Breast epithelium (tissue), 3 donors: ENCODE results near the gene CLASP1.
A peak's percentile ranks its signal among the peaks of the same experiment; 100 is the strongest.

Source experiments
- POLR2A ChIP-seq: fragments of 450-650 bp; IDR thresholded peaks from one replicate; pipeline ENCODE4 v1.6.1; 2016; ENCODE audit warnings: antibody characterized with exemption, mild to moderate bottlenecking, moderate library complexity
- POLR2AphosphoS5 ChIP-seq, 3 donors: sonication (generic); formaldehyde crosslinking; IDR thresholded peaks; one replicate each; pipeline ENCODE4 v1.6.1; 2017; ENCODE audit warnings: antibody characterized with exemption in 3 of 3
- TF ChIP-seq, protein P1 (sequence below), 3 donors: fragments of 450-650 bp; IDR thresholded peaks; one replicate each; pipeline ENCODE4 v1.5.1; 2016 to 2017; ENCODE audit warnings: antibody characterized with exemption in 3 of 3, mild to moderate bottlenecking in 3 of 3, moderate library complexity in 3 of 3

DNA sequence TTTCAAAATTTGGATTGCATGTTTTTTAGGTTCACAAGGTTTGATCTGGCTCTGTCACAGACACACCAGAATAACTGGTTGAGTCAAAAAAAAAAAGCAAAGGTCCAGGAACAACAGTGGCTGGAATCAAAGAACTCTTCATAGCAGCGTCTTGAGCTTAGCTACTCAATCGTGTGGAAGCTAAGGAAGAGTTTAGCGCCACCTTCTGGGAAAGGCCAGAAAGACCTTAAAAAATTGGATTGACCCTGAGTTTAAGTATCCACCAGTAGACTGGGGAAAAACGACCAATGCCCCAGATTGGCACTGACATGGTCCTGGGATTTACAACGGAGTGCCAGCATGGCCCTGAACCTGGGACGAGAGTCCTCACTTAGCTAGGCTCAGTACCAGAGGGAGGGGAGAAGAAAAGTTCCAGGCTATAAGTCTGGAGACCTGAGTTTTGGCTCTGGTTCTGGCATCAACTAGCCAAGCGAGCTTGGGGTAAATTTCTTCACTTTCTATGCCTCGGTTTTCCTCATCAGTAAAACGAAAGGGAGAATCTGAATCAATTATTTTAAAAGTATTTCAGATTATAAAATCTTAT is 293.1 kb downstream of the CLASP1 start:
- TF ChIP-seq, protein P1, sequence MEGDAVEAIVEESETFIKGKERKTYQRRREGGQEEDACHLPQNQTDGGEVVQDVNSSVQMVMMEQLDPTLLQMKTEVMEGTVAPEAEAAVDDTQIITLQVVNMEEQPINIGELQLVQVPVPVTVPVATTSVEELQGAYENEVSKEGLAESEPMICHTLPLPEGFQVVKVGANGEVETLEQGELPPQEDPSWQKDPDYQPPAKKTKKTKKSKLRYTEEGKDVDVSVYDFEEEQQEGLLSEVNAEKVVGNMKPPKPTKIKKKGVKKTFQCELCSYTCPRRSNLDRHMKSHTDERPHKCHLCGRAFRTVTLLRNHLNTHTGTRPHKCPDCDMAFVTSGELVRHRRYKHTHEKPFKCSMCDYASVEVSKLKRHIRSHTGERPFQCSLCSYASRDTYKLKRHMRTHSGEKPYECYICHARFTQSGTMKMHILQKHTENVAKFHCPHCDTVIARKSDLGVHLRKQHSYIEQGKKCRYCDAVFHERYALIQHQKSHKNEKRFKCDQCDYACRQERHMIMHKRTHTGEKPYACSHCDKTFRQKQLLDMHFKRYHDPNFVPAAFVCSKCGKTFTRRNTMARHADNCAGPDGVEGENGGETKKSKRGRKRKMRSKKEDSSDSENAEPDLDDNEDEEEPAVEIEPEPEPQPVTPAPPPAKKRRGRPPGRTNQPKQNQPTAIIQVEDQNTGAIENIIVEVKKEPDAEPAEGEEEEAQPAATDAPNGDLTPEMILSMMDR (IDR thresholded peaks at IDR 0.05), result peak in 2 of 3 donors; percentile 44 to 76
- TF ChIP-seq POLR2A (no peak), POLR2AphosphoS5 (IDR thresholded peaks at IDR 0.05) (peak in 1 of 3 donors; percentile 9)
